ENCODE data around the gene CNGA1. TPM values are rescaled to one million over a fixed set of nuclear protein-coding genes. Genes with fewer than 3 reads are reported as not detected.

Gene CNGA1
- total and polyA plus RNA-seq, 7 donors: 0.15 to 1.1 (median 0.62) TPM

DNA sequence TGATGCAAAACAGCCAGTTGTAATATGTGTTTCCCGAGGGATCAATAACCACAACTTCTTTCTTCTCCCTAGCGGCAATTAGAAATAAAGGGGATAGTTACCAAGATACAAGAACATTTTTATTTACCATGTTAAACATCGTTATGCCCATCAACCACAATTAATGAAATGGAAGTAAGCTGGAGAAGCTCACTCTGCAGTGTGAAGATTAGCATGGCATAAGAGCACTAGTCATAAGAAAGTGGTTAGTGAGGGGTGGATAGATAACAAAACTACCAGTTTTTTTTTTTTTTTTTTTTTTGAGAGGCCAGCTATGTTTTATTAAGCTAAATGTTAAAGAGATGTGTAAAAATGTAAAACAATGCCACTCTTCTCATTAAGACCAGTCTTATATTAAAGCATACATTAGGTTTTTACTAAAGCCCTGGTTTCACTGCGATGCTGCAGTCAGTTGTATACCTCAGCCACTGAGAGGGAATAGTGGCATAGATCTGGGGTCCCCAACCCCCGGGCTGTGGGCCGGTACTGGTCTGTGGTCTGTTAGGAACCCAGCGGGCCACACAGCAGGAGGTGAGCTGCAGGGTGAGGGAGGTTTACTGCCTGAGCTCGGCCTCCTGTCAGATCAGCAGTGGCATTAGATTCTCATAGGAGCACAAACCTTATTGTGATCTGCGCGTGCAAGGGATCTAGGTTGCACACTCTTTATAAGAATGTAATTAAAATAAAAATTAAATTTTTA, 74.2 kb downstream of the CNGA1 start:
- WGBS, 3 donors: 68 to 73% (median 69%) methylated on average over 10 of the region's 10 CpGs
- no peak overlapping the region for H3K4me3 ChIP-seq
- ATAC-seq: no peak

DNA sequence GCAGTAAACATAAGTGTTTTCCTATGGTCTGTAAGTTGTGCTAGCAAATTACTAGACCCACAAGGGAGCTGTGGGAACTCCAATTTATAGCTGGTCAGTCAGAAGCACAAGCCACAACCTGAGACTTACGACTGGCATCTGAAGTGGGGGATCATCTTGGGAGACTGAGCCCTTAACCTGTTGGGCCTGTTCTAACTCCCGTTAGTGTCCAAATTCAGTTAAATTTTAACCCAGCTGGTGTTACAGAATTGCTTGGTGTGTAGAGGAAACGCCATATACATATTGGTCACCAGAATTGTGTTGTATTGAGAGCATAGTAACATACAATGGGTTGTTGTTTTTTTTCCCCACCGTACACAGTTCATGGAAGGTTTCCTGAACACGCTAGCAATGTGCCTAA, 77.0 kb downstream of the CNGA1 start:
- no peaks in the 10 kb centered on the region for H3K4me1 ChIP-seq

More for the DNA sequence above, 74.2 kb downstream of the CNGA1 start:
- no peak for DNase-seq
- H3K4me1 ChIP-seq: no peaks in the 10 kb centered on the region
- no peaks in the 10 kb centered on the region for H3K36me3 ChIP-seq (ENCODE audit: insufficient read depth in 1 of 2, low read depth in 1 of 2)
- TF ChIP-seq, protein P1, sequence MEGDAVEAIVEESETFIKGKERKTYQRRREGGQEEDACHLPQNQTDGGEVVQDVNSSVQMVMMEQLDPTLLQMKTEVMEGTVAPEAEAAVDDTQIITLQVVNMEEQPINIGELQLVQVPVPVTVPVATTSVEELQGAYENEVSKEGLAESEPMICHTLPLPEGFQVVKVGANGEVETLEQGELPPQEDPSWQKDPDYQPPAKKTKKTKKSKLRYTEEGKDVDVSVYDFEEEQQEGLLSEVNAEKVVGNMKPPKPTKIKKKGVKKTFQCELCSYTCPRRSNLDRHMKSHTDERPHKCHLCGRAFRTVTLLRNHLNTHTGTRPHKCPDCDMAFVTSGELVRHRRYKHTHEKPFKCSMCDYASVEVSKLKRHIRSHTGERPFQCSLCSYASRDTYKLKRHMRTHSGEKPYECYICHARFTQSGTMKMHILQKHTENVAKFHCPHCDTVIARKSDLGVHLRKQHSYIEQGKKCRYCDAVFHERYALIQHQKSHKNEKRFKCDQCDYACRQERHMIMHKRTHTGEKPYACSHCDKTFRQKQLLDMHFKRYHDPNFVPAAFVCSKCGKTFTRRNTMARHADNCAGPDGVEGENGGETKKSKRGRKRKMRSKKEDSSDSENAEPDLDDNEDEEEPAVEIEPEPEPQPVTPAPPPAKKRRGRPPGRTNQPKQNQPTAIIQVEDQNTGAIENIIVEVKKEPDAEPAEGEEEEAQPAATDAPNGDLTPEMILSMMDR (IDR thresholded peaks at IDR 0.05): no peak
- intact Hi-C loops (cut with DNase I): loop anchor here in 1 of 2 donors (5.0 kb wide), 1 partner anchor 275 kb away; no protein-coding TSS in a partner anchor
- H3K27me3 ChIP-seq (ENCODE audit: insufficient read depth in 3 of 3, low read length in 2 of 3): no peaks in the 10 kb centered on the region
- H3K9me3 ChIP-seq: no peaks in the 10 kb centered on the region
- H3K27ac ChIP-seq: no peak overlapping the region

DNA sequence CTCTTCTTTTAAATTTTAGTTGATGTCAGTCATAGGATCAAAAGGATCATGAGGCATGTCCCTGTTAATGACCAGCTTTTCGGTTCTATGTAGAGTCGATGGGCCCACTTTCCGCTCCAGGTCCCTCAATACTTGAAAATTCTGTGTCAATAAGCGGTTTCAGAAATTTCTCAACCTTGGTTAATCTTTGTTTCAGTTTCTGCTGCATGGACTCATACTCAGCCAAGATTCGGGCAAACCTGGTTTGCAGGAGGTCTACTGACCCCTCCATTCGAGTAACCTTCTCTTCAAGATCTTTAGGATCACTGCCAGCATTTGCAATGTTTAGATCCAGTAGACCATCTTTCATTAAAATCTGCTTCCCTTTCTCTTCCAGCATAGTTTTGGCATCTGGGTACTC, 80.1 kb downstream of the CNGA1 start:
- WGBS, 3 donors: 89 to 90% (median 90%) methylated on average over 6 of the region's 6 CpGs
- Histone ChIP-seq H3K9me3 (no peaks in the 10 kb centered on the region), H3K4me1 (no peaks in the 10 kb centered on the region), H3K27me3 (ENCODE audit: insufficient read depth in 3 of 3, low read length in 2 of 3) (peaks cover 0 to 3% (median 0%) of the 10 kb centered on the region in 3 donors), H3K27ac (no peak overlapping the region), H3K4me3 (no peak overlapping the region), H3K36me3 (ENCODE audit: insufficient read depth in 1 of 2, low read depth in 1 of 2) (no peaks in the 10 kb centered on the region)
- DNase-seq: no peak
- intact Hi-C loops (cut with DNase I): loop anchor here in 1 of 2 donors (10.0 kb wide), 1 partner anchor 272 kb away; no protein-coding TSS in a partner anchor
- ATAC-seq: no peak
- TF ChIP-seq, protein P1 (IDR thresholded peaks at IDR 0.05): no peak

More for the DNA sequence above, 77.0 kb downstream of the CNGA1 start:
- H3K9me3 ChIP-seq: no peaks in the 10 kb centered on the region
- no peak overlapping the region for H3K4me3 ChIP-seq
- intact Hi-C loops (cut with DNase I): loop anchor here in 1 of 2 donors (10.0 kb wide), 1 partner anchor 275 kb away; no protein-coding TSS in a partner anchor
- ATAC-seq (no peak), DNase-seq (no peak)
- H3K27ac ChIP-seq: no peak overlapping the region
- TF ChIP-seq, protein P1 (IDR thresholded peaks at IDR 0.05): no peak
- WGBS, 3 donors: 83 to 90% (median 85%) methylated on average over 5 of the region's 5 CpGs
- no peaks in the 10 kb centered on the region for H3K36me3 ChIP-seq (ENCODE audit: insufficient read depth in 1 of 2, low read depth in 1 of 2)
- H3K27me3 ChIP-seq (ENCODE audit: insufficient read depth in 3 of 3, low read length in 2 of 3): peaks cover 0 to 3% (median 0%) of the 10 kb centered on the region in 3 donors

DNA sequence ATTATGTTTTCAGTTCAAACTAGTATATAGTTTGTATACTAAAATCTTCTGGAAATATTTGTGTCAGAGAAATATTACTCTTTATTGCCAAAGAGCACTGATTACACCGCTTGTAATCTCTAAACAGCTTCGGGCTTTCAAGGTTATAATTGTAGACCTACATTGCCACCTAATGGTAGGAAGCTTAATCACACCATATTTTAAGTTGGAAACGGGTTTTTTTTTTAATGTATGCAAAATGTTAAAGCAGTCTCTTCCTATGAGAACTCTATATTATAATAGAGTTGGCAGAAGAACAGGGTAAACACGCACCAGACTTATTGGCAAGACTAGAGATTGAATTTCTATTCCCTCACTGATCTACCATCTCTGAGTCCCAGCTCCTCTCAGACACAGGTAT, 82.6 kb downstream of the CNGA1 start:
- intact Hi-C loops (cut with DNase I): loop anchor here (5.0 to 10.0 kb wide), 2 partner anchors 247 to 269 kb away; no protein-coding TSS in a partner anchor
- ATAC-seq: no peak
- Histone ChIP-seq H3K27me3 (ENCODE audit: insufficient read depth in 3 of 3, low read length in 2 of 3) (peaks cover 0 to 5% (median 3%) of the 10 kb centered on the region in 3 donors), H3K9me3 (no peaks in the 10 kb centered on the region), H3K27ac (no peak overlapping the region), H3K36me3 (ENCODE audit: insufficient read depth in 1 of 2, low read depth in 1 of 2) (no peaks in the 10 kb centered on the region), H3K4me1 (no peaks in the 10 kb centered on the region), H3K4me3 (no peak overlapping the region)
- WGBS, 3 donors: 1 to 4% (median 3%) methylated on average over 4 of the region's 4 CpGs
- TF ChIP-seq, protein P1 (IDR thresholded peaks at IDR 0.05): peak; percentile 64
- no peak for DNase-seq

Data from psoas muscle (tissue), 8 donors.